HepG2 (cell line): ENCODE results near the gene SEPTIN5. TPM values are rescaled to one million over a fixed set of nuclear protein-coding genes. Genes with fewer than 3 reads are reported as not detected.
A peak's percentile ranks its signal among the peaks of the same experiment; 100 is the strongest.

Source experiments
- ATAC-seq: fragments of 200-7000 bp; cut with Tn5 transposase; 3 replicates; pipeline ENCODE4 v1.9.1; 2020; ENCODE audit warnings: mild to moderate bottlenecking, moderate library complexity
- BruUV-seq: library from RNA; stranded (reverse); fragments of 400-500 nt; replicated peaks from 2 replicates; lab custom pipeline; 2021; lab: Mats Ljungman, UMichigan
- CTCF ChIA-PET: fragments of 300-600 bp; formaldehyde crosslinking; extraction: SDS; loops from one replicate; lab custom pipeline; 2021; ENCODE audit warnings: low total read pairs, inconsistent platforms, low intra/inter-chr PET ratio; lab: Yijun Ruan, JAX
- POLR2A ChIA-PET: fragments of 350-600 bp; sonication (Branson Sonifier 250); formaldehyde crosslinking; loops from one replicate; lab custom pipeline; 2020; ENCODE audit warnings: antibody characterized with exemption, inconsistent platforms; lab: Yijun Ruan, JAX
- DNase-seq: peaks from one replicate; pipeline ENCODE4 v3.0.0-alpha.2; 2015; ENCODE audit warnings: low spot score
- FAIRE-seq: peaks from 3 replicates; lab custom pipeline; 2011; peaks lifted over from hg19 to GRCh38; lab: Jason Lieb, UNC
- H2AFZ ChIP-seq: one replicate; pipeline ENCODE4 v1.6.1; 2011; ENCODE audit warnings: low read length, inconsistent platforms
- H3K27ac ChIP-seq: fragments of 300-600 bp; 3 replicates; pipeline ENCODE4 v1.8.0; 2011; ENCODE audit warnings: mixed run types, mild to moderate bottlenecking, mixed read lengths, low read length, inconsistent platforms; ENCODE audit not compliant: insufficient read depth; ENCODE audit errors: extremely low read length
- H3K27me3 ChIP-seq, 2 experiments: fragments of 200-600 bp in 1 of 2; 2 replicates in 1 of 2; 3 replicates in 1 of 2; pipeline versions ENCODE4 v1.6.0 to v1.8.0; 2011; ENCODE audit warnings: low read length in 2 of 2, mild to moderate bottlenecking in 2 of 2, moderate library complexity in 2 of 2, inconsistent platforms in 1 of 2; ENCODE audit not compliant: insufficient read depth in 2 of 2, control insufficient read depth in 1 of 2
- H3K36me3 ChIP-seq, 2 experiments: fragments of 200-600 bp in 1 of 2; replicated peaks in 1 of 2; 2 replicates in 1 of 2; 3 replicates in 1 of 2; pipeline versions ENCODE4 v1.5.1 to v1.8.0; 2011; ENCODE audit warnings: low read length in 2 of 2, inconsistent platforms in 1 of 2; ENCODE audit not compliant: insufficient read depth in 2 of 2, control insufficient read depth in 1 of 2
- H3K4me1 ChIP-seq: 2 replicates; pipeline ENCODE4 v1.5.1; 2012; ENCODE audit warnings: low read length, inconsistent platforms; ENCODE audit not compliant: insufficient read depth
- H3K4me2 ChIP-seq: 2 replicates; pipeline ENCODE4 v1.6.0; 2011; ENCODE audit warnings: low read depth, low read length, inconsistent platforms
- H3K4me3 ChIP-seq, 3 experiments: fragments of 200-600 bp in 1 of 3; sonication (generic), shearing (Covaris generic) in 1 of 3; replicated peaks in 1 of 3; 2 replicates each; pipeline ENCODE4 v1.5.1; 2011 to 2016; ENCODE audit warnings: low read length in 3 of 3, inconsistent platforms in 2 of 3, low read depth in 2 of 3, mild to moderate bottlenecking in 2 of 3, control low read depth in 1 of 3, mixed read lengths in 1 of 3; ENCODE audit not compliant: insufficient read depth in 1 of 3
- H3K79me2 ChIP-seq: one replicate; pipeline ENCODE4 v1.6.1; 2011; ENCODE audit warnings: low read length, inconsistent platforms; ENCODE audit not compliant: insufficient read depth
- H3K9ac ChIP-seq: 2 replicates; pipeline ENCODE4 v1.6.0; 2011; ENCODE audit warnings: mild to moderate bottlenecking, low read depth, low read length, inconsistent platforms; ENCODE audit not compliant: insufficient read depth
- H3K9me3 ChIP-seq: 2 replicates; pipeline ENCODE4 v1.5.1; 2012; ENCODE audit warnings: mild to moderate bottlenecking, low read length
- H4K20me1 ChIP-seq: 2 replicates; pipeline ENCODE4 v1.6.0; 2011; ENCODE audit warnings: inconsistent platforms, mild to moderate bottlenecking, low read length, moderate library complexity; ENCODE audit not compliant: insufficient read depth
- ADNP ChIP-seq: sonication (generic); formaldehyde crosslinking; IDR thresholded peaks from 2 replicates; pipeline ENCODE4 v1.4.0; 2020; ENCODE audit warnings: missing genetic modification reagents
- CAMTA2 ChIP-seq: sonication (generic); formaldehyde crosslinking; IDR thresholded peaks from 2 replicates; pipeline ENCODE4 v1.4.0; 2020; ENCODE audit warnings: mild to moderate bottlenecking, missing genetic modification reagents, borderline replicate concordance
- CBFB ChIP-seq: sonication (generic); formaldehyde crosslinking; IDR thresholded peaks from 2 replicates; pipeline ENCODE4 v1.4.0; 2020; ENCODE audit warnings: missing genetic modification reagents
- FOXK2 ChIP-seq: fragments of 450-650 bp; IDR thresholded peaks from 2 replicates; pipeline ENCODE4 v1.6.1; 2016
- HHEX ChIP-seq: IDR thresholded peaks from 2 replicates; pipeline ENCODE4 v1.6.1; 2016; ENCODE audit warnings: control low read depth
- HNF4G ChIP-seq, 2 experiments: sonication (generic) in 1 of 2; formaldehyde crosslinking in 1 of 2; IDR thresholded peaks; 2 replicates each; pipeline versions ENCODE4 v1.4.0 to v1.6.1; 2011 to 2020; ENCODE audit warnings: borderline replicate concordance in 2 of 2, low read depth in 2 of 2, mild to moderate bottlenecking in 2 of 2, low read length in 1 of 2, missing genetic modification reagents in 1 of 2, moderate library complexity in 1 of 2
- MLX ChIP-seq: IDR thresholded peaks from 2 replicates; pipeline ENCODE4 v1.6.1; 2016
- NCOA1 ChIP-seq: sonication (generic); formaldehyde crosslinking; IDR thresholded peaks from 2 replicates; pipeline ENCODE4 v1.9.0; 2021; ENCODE audit warnings: missing genetic modification reagents
- PLRG1 ChIP-seq: fragments of 450-650 bp; conservative IDR thresholded peaks from 2 replicates; pipeline ENCODE4 v1.6.1; 2016
- SP1 ChIP-seq, 2 experiments: fragments of 450-650 bp in 1 of 2; sonication (generic) in 1 of 2; formaldehyde crosslinking in 1 of 2; IDR thresholded peaks; 2 replicates each; pipeline versions ENCODE4 v1.4.0 to v1.6.1; 2016 to 2020; ENCODE audit warnings: missing genetic modification reagents in 1 of 2
- ZNF10 ChIP-seq: sonication (generic); formaldehyde crosslinking; IDR thresholded peaks from 2 replicates; pipeline ENCODE4 v1.4.0; 2020; ENCODE audit warnings: mild to moderate bottlenecking, low read depth, missing genetic modification reagents, borderline replicate concordance
- ZNF264 ChIP-seq: sonication (generic); formaldehyde crosslinking; IDR thresholded peaks from 2 replicates; pipeline ENCODE4 v1.4.0; 2020; ENCODE audit warnings: missing genetic modification reagents
- ZNF501 ChIP-seq: sonication (generic); formaldehyde crosslinking; IDR thresholded peaks from 2 replicates; pipeline ENCODE4 v1.5.1; 2020; ENCODE audit warnings: mild to moderate bottlenecking, moderate library complexity, missing genetic modification reagents
- WGBS: methylation state at CpG from one replicate; pipeline ENCODE4 v1.1.6; 2017; ENCODE audit warnings: low lambda C conversion rate; 5-methylcytosine and 5-hydroxymethylcytosine counted together
- in situ Hi-C: cut with HindIII; loops from 2 replicates; pipeline ENCODE4 v1.10.0; 2017; ENCODE audit warnings: low pct_unique_long_range_greater_than_20kb; ENCODE audit not compliant: extremely low pct_ligation_motif_present
- intact Hi-C: fragments of 100-400 bp; cut with micrococcal nuclease; formaldehyde crosslinking; loops from one replicate; pipeline ENCODE4 v1.10.0; 2022; ENCODE audit not compliant: unreplicated experiment
- polyA plus RNA-seq, 8 experiments: library from polyadenylated mRNA; depleted of rRNA in 3 of 8; stranded (reverse) in 7 of 8; unstranded in 1 of 8; fragments of >200 nt; fragmentation: Illumina TruSeq in 4 of 8; extraction: Trizol in 4 of 8; gene quantifications; 2 replicates each; pipeline versions ENCODE4 v1.2.1 to v1.2.3, GENCODE V29; 2011 to 2016; ENCODE audit warnings: low read depth in 4 of 8, missing spikeins in 1 of 8, mixed read lengths in 1 of 8; ENCODE audit not compliant: insufficient read depth in 1 of 8
- total RNA-seq, 5 experiments: library from RNA; depleted of rRNA; stranded (reverse); fragments of >200 nt; fragmentation: Illumina TruSeq; extraction: Trizol; gene quantifications; 2 replicates each; pipeline ENCODE4 v1.2.3, GENCODE V29; 2016; ENCODE audit warnings: low read depth in 1 of 5
- TF ChIP-seq, protein P1 (sequence below): sonication (generic); formaldehyde crosslinking; IDR thresholded peaks from 2 replicates; pipeline ENCODE4 v1.4.0; 2020; ENCODE audit warnings: mild to moderate bottlenecking, missing genetic modification reagents
- TF ChIP-seq, protein P2 (sequence below): sonication (generic); formaldehyde crosslinking; IDR thresholded peaks from 2 replicates; pipeline ENCODE4 v1.4.0; 2020; ENCODE audit warnings: mild to moderate bottlenecking, missing genetic modification reagents

The SEPTIN5 gene
- total and polyA plus RNA-seq, 2 of the 13 experiments (the other 11 are each of a cell fraction or from before 2014, with no cell fraction given) = 0.33 TPM; not detected in 1

GRCh38 chr22:19737846-19738663 lies 23.8 kb downstream of the SEPTIN5 start:
- H3K79me2 ChIP-seq = no peaks in the 10 kb centered on the region
- H2AFZ ChIP-seq = no peak overlapping the region
- in situ Hi-C loops = no loop called here
- H3K27me3 ChIP-seq = peaks cover 8 to 81% of the 10 kb centered on the region in 2 experiments
- intact Hi-C loops = no loop called here
- H3K4me1 ChIP-seq = peaks cover 13% of the 10 kb centered on the region
- H3K9ac ChIP-seq = no peak overlapping the region
- DNase-seq = no peak
- POLR2A ChIA-PET = no interaction called here
- no peak overlapping the region for H3K4me2 ChIP-seq
- TF ChIP-seq NCOA1 (CRISPR knock-in tag) (no peak), PLRG1 (no peak), ZNF501 (CRISPR knock-in tag) (no peak), FOXK2 (no peak), ZNF10 (CRISPR knock-in tag) (no peak)
- peaks cover 3% of the 10 kb centered on the region; the same call in 1 of the 2 replicates for H4K20me1 ChIP-seq
- CTCF ChIA-PET = no interaction called here
- 30% methylated on average over 11 of the region's 17 CpGs for WGBS
- no TSS peak for BruUV-seq
- H3K36me3 ChIP-seq = no peaks in the 10 kb centered on the region
- no peak for FAIRE-seq
- H3K4me3 ChIP-seq = no peak overlapping the region
- H3K9me3 ChIP-seq = no peaks in the 10 kb centered on the region
- ATAC-seq = peak; percentile 9; the same call in 1 of the 3 replicates
- no peak overlapping the region for H3K27ac ChIP-seq

GRCh38 chr22:19738664-19739447 lies 24.6 kb downstream of the SEPTIN5 start:
- Histone ChIP-seq H3K9me3 (no peaks in the 10 kb centered on the region), H3K4me2 (no peak overlapping the region), H3K27me3 (peaks cover 10 to 81% of the 10 kb centered on the region in 2 experiments), H3K79me2 (no peaks in the 10 kb centered on the region), H3K4me3 (no peak overlapping the region), H4K20me1 (peaks cover 3% of the 10 kb centered on the region; the same call in 1 of the 2 replicates), H3K4me1 (peaks cover 13% of the 10 kb centered on the region), H3K36me3 (no peaks in the 10 kb centered on the region), H3K27ac (no peak overlapping the region), H2AFZ (no peak overlapping the region), H3K9ac (no peak overlapping the region)
- ATAC-seq (no peak), DNase-seq (no peak), FAIRE-seq (no peak)
- BruUV-seq = no TSS peak
- ChIA-PET CTCF (no interaction called here), POLR2A (no interaction called here)
- intact Hi-C loops (no loop called here), in situ Hi-C loops (no loop called here)
- WGBS = 51% methylated on average over 12 of the region's 31 CpGs
- TF ChIP-seq SP1 (IDR thresholded peaks at IDR 0.05) (no peak), SP1 (CRISPR knock-in tag; IDR thresholded peaks at IDR 0.05) (no peak), HNF4G (IDR thresholded peaks at IDR 0.05; ENCODE audit: borderline replicate concordance, low read depth, low read length) (no peak), HNF4G (CRISPR knock-in tag; IDR thresholded peaks at IDR 0.05; ENCODE audit: borderline replicate concordance, low read depth) (no peak), HHEX (CRISPR knock-in tag) (no peak), ADNP (CRISPR knock-in tag) (no peak), CBFB (CRISPR knock-in tag) (no peak), CAMTA2 (no peak), MLX (CRISPR knock-in tag) (no peak), ZNF264 (CRISPR knock-in tag) (no peak)
- TF ChIP-seq, protein P1, sequence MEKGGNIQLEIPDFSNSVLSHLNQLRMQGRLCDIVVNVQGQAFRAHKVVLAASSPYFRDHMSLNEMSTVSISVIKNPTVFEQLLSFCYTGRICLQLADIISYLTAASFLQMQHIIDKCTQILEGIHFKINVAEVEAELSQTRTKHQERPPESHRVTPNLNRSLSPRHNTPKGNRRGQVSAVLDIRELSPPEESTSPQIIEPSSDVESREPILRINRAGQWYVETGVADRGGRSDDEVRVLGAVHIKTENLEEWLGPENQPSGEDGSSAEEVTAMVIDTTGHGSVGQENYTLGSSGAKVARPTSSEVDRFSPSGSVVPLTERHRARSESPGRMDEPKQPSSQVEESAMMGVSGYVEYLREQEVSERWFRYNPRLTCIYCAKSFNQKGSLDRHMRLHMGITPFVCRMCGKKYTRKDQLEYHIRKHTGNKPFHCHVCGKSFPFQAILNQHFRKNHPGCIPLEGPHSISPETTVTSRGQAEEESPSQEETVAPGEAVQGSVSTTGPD (CRISPR knock-in tag) = no peak
- TF ChIP-seq, protein P2, sequence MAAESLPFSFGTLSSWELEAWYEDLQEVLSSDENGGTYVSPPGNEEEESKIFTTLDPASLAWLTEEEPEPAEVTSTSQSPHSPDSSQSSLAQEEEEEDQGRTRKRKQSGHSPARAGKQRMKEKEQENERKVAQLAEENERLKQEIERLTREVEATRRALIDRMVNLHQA (CRISPR knock-in tag) = no peak
